Neural progenitor cell (in vitro differentiated cells): ENCODE data around the gene RNF150.

Source experiments
- CTCF ChIP-seq: fragments of 200-600 bp; sonication (generic); IDR thresholded peaks from 2 replicates; pipeline ENCODE4 v1.5.1; 2017; ENCODE audit warnings: antibody characterized with exemption, mild to moderate bottlenecking
- EZH2 ChIP-seq: fragments of 200-600 bp; sonication (generic); IDR thresholded peaks from 2 replicates; pipeline ENCODE4 v1.6.1; 2017; ENCODE audit warnings: antibody characterized with exemption, mild to moderate bottlenecking, moderate library complexity

- TF ChIP-seq EZH2: no peak
- peak; percentile 88 for TF ChIP-seq CTCF
Observed at GRCh38 chr4:140861359-140862176, 271.7 kb downstream of the RNF150 start.
